ENCODE data around the gene NHLRC3. TPM values are rescaled to one million over a fixed set of nuclear protein-coding genes. Genes with fewer than 3 reads are reported as not detected.

NHLRC3 gene
- total RNA-seq, 1 donor from 2014 or later, result 23.5 TPM

DNA sequence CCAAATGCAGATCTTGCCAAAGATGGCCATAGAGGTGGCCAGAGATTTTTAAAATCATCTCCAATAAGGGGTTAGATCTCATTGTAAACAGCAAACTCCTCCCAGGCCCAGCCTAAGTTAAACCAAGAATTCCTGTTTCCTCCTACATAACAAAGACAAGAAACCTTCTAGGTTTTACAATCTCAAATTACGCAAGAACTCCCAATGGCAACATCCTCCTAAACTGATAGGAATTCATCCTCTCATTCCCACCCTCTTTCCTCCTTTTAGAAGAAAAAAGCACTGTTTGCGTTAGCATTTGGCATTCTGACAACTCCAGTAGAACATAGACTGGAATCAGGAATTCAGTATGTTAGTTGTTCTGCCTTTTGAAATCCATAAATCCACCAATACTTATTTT lies 14.9 kb upstream of the NHLRC3 start:
- Mint-ChIP-seq H3K27me3 (ENCODE audit: unreplicated experiment) (no peaks in the 10 kb centered on the region), H3K9me3 (ENCODE audit: unreplicated experiment) (no peaks in the 10 kb centered on the region), H3K27ac (ENCODE audit: unreplicated experiment) (no peak overlapping the region), H3K4me3 (ENCODE audit: unreplicated experiment) (no peak overlapping the region), H3K36me3 (ENCODE audit: unreplicated experiment) (peaks cover 60% of the 10 kb centered on the region), H3K4me1 (ENCODE audit: unreplicated experiment) (no peaks in the 10 kb centered on the region)
- TF ChIP-seq, protein P1, sequence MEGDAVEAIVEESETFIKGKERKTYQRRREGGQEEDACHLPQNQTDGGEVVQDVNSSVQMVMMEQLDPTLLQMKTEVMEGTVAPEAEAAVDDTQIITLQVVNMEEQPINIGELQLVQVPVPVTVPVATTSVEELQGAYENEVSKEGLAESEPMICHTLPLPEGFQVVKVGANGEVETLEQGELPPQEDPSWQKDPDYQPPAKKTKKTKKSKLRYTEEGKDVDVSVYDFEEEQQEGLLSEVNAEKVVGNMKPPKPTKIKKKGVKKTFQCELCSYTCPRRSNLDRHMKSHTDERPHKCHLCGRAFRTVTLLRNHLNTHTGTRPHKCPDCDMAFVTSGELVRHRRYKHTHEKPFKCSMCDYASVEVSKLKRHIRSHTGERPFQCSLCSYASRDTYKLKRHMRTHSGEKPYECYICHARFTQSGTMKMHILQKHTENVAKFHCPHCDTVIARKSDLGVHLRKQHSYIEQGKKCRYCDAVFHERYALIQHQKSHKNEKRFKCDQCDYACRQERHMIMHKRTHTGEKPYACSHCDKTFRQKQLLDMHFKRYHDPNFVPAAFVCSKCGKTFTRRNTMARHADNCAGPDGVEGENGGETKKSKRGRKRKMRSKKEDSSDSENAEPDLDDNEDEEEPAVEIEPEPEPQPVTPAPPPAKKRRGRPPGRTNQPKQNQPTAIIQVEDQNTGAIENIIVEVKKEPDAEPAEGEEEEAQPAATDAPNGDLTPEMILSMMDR (IDR thresholded peaks at IDR 0.05), result no peak
- no peak for DNase-seq (ENCODE audit: extremely low spot score, unreplicated experiment)

DNA sequence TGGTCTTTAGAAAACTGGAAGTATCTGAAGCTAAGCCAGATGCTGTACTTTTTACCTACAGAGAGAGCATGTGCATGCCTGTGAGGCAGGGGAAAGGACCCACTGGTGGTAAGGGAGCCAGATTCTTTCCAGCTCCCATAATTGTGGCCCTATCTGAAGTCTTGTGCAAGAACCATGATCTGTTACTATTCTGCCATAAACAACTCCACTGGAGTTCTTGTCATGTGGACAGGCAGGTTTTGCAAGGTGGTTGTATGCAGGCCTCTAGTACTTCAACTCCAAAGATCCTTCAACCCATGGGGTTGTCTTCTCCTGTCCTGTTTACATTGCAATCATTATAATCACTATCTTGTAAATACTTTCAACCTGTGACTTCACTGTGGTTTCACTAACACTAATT lies 14.5 kb upstream of the NHLRC3 start:
- Mint-ChIP-seq H3K4me1 (ENCODE audit: unreplicated experiment) (no peaks in the 10 kb centered on the region), H3K36me3 (ENCODE audit: unreplicated experiment) (peaks cover 61% of the 10 kb centered on the region), H3K27ac (ENCODE audit: unreplicated experiment) (no peak overlapping the region), H3K9me3 (ENCODE audit: unreplicated experiment) (no peaks in the 10 kb centered on the region), H3K4me3 (ENCODE audit: unreplicated experiment) (no peak overlapping the region), H3K27me3 (ENCODE audit: unreplicated experiment) (no peaks in the 10 kb centered on the region)
- no peak for DNase-seq (ENCODE audit: extremely low spot score, unreplicated experiment)
- TF ChIP-seq, protein P1 (IDR thresholded peaks at IDR 0.05), result no peak

DNA sequence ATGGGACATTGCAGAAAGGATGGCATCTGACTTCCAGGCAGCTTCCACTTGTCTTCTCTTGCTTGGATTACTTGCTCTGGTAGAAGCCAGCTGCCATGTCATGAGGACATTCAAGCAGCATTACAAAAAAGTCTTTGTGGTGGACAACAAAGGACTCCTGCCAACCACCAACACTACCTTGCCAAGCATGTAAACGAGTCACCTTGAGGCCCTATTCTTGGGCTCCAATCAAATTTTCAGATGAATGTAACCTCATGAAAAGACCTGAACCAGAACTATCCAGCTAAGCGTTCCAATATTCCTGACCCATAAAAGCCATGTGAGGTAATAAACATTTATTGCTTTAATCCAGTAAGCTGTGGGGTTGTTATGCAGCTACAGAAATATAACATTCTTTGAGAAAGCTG lies 12.8 kb upstream of the NHLRC3 start:
- H3K4me3 Mint-ChIP-seq (ENCODE audit: unreplicated experiment), result no peak overlapping the region
- TF ChIP-seq, protein P1 (IDR thresholded peaks at IDR 0.05), result no peak
- no peaks in the 10 kb centered on the region for H3K27me3 Mint-ChIP-seq (ENCODE audit: unreplicated experiment)
- H3K9me3 Mint-ChIP-seq (ENCODE audit: unreplicated experiment), result no peaks in the 10 kb centered on the region
- no peak overlapping the region for H3K27ac Mint-ChIP-seq (ENCODE audit: unreplicated experiment)
- no peaks in the 10 kb centered on the region for H3K4me1 Mint-ChIP-seq (ENCODE audit: unreplicated experiment)
- H3K36me3 Mint-ChIP-seq (ENCODE audit: unreplicated experiment), result peaks cover 60% of the 10 kb centered on the region
- no peak for DNase-seq (ENCODE audit: extremely low spot score, unreplicated experiment)

DNA sequence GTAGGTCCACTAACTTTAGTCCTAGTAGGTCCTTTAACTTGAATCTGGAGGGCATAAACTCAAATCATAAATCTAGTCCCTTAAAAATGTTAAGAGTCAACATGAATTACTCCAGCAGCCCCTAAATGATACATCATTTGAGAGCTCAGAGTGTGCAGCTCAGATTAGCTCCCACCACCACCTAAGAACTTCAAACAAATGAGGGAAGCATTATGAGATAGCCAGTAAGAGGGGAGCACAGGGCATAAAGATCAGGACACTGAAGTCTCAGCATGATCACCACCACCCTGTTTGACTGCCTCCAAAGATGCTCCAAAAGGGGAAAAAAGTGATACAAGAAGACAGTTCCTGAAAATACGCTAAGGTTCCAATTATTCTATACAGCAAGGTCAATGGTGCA lies 6.1 kb upstream of the NHLRC3 start:
- Mint-ChIP-seq H3K27ac (ENCODE audit: unreplicated experiment) (no peak overlapping the region), H3K4me1 (ENCODE audit: unreplicated experiment) (peaks cover 34% of the 10 kb centered on the region), H3K27me3 (ENCODE audit: unreplicated experiment) (no peaks in the 10 kb centered on the region), H3K4me3 (ENCODE audit: unreplicated experiment) (no peak overlapping the region), H3K9me3 (ENCODE audit: unreplicated experiment) (no peaks in the 10 kb centered on the region), H3K36me3 (ENCODE audit: unreplicated experiment) (peaks cover 14% of the 10 kb centered on the region)
- no peak for DNase-seq (ENCODE audit: extremely low spot score, unreplicated experiment)
- TF ChIP-seq, protein P1 (IDR thresholded peaks at IDR 0.05), result no peak

DNA sequence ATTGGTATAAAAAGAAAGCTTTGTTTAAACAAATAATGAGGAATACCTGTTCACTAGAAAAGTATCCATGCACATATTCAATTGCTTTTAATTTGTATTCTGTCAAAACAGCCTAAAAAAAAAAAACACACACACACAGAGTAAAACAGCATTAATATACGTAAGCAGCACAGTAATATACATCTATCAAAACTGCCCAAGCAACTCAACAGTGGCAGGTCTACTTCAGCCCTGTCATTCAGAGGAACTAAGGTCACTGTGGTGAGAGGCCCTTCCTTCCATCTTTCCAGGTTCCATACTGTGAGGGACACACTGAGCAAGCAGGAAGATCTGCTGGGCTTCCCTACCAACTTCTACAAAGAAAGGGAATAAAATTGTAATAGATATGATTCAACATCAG lies 4.2 kb upstream of the NHLRC3 start:
- Mint-ChIP-seq H3K4me1 (ENCODE audit: unreplicated experiment) (peaks cover 37% of the 10 kb centered on the region), H3K27ac (ENCODE audit: unreplicated experiment) (no peak overlapping the region), H3K9me3 (ENCODE audit: unreplicated experiment) (no peaks in the 10 kb centered on the region), H3K36me3 (ENCODE audit: unreplicated experiment) (peaks cover 1% of the 10 kb centered on the region), H3K27me3 (ENCODE audit: unreplicated experiment) (no peaks in the 10 kb centered on the region), H3K4me3 (ENCODE audit: unreplicated experiment) (no peak overlapping the region)
- TF ChIP-seq, protein P1 (IDR thresholded peaks at IDR 0.05), result no peak
- no peak for DNase-seq (ENCODE audit: extremely low spot score, unreplicated experiment)

All from osteocyte (in vitro differentiated cells).